ENCODE results near the gene EPC1. TPM values are rescaled to one million over a fixed set of nuclear protein-coding genes. Genes with fewer than 3 reads are reported as not detected.
"Not testable (repeated sequence)": the region's sequence is repeated elsewhere in the genome, so short reads cannot be mapped to it uniquely, and the experiment has no call there.

The EPC1 gene
- total RNA-seq (10 to 100 TPM; 44.5 to 71.5 TPM), polyA plus RNA-seq (ENCODE audit: insufficient read length in 2 of 2) (10 to 100 TPM; 48.5 to 53.5 TPM)
- long read RNA-seq, donor 1, full-length matches to known transcripts: 3 of 3 reads
- long read RNA-seq, donor 1, partial matches to known transcripts: 0 of 3 reads
- long read RNA-seq, donor 1, other reads (novel, unspliced or antisense): 0 of 3 reads
- long read RNA-seq, donor 2, partial matches to known transcripts: 0 of 1 reads
- long read RNA-seq, donor 2, other reads (novel, unspliced or antisense): 0 of 1 reads
- long read RNA-seq, donor 3: 0 reads
- long read RNA-seq, donor 4, partial matches to known transcripts: 14 of 17 reads
- long read RNA-seq, donor 4, other reads (novel, unspliced or antisense): 0 of 17 reads

- DNase-seq (ENCODE audit: low read depth in 4 of 6, low spot score in 6 of 6): peak; percentile 85 to 98 (median 88)
- no peaks in the 10 kb centered on the region for H3K27me3 ChIP-seq (ENCODE audit: control insufficient read depth, insufficient read depth, low read length)
- H3K4me1 ChIP-seq (ENCODE audit: control insufficient read depth, insufficient read depth, low read length): peaks cover 23% of the 10 kb centered on the region
- peaks cover 7% of the 10 kb centered on the region for H3K36me3 ChIP-seq (ENCODE audit: control insufficient read depth, insufficient read depth, low read length)
- no peaks in the 10 kb centered on the region for H3K9me3 ChIP-seq (ENCODE audit: control insufficient read depth, insufficient read depth, low read length)
- H3K4me3 ChIP-seq (ENCODE audit: low read depth, low read length): peak within 1 kb of the TSS; percentile 98
- peak within 1 kb of the TSS; percentile 100 for H3K27ac ChIP-seq (ENCODE audit: low read depth, low read length)
- WGBS (ENCODE audit: insufficient coverage): under 1% methylated on average over 97 of the region's 97 CpGs
Measured at GRCh38 chr10:32346551-32347362, at the start of gene EPC1. EPC1 (minus strand) TSS chr10:32347158; CDS start chr10:32346915, 243 bp downstream.

GRCh38 chr10:32393911-32394310 lies 47.0 kb upstream of the EPC1 start:
- Histone ChIP-seq H3K36me3 (ENCODE audit: control insufficient read depth, insufficient read depth, low read length) (no peaks in the 10 kb centered on the region), H3K9me3 (ENCODE audit: control insufficient read depth, insufficient read depth, low read length) (no peaks in the 10 kb centered on the region), H3K4me1 (ENCODE audit: control insufficient read depth, insufficient read depth, low read length) (no peaks in the 10 kb centered on the region), H3K4me3 (ENCODE audit: low read depth, low read length) (no peak overlapping the region), H3K27me3 (ENCODE audit: control insufficient read depth, insufficient read depth, low read length) (no peaks in the 10 kb centered on the region), H3K27ac (ENCODE audit: low read depth, low read length) (no peak overlapping the region)
- DNase-seq (ENCODE audit: low read depth in 4 of 6, low spot score in 6 of 6): no peak
- WGBS (ENCODE audit: insufficient coverage): 50% methylated on average over 1 of the region's 4 CpGs

DNA sequence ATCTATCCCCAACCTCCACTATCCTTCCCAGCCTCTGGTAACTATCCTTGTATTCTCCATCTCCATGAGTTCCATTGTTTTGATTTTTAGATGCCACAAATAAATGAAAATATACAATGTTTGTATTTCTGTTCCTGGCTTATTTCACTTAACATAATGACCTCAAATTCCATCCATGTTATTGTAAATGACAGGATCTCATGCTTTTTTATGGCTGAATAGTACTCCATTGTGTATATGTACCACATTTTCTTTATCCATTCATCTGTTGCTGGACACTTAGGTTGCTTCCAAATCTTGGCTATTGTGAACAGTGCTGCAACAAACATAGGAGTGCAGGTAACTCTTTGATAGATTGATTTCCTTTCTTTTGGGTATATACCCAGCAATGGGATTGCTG lies 45.3 kb upstream of the EPC1 start:
- not testable (repeated sequence) for H3K27me3 ChIP-seq (ENCODE audit: control insufficient read depth, insufficient read depth, low read length); H3K27ac ChIP-seq (ENCODE audit: low read depth, low read length)

DNA sequence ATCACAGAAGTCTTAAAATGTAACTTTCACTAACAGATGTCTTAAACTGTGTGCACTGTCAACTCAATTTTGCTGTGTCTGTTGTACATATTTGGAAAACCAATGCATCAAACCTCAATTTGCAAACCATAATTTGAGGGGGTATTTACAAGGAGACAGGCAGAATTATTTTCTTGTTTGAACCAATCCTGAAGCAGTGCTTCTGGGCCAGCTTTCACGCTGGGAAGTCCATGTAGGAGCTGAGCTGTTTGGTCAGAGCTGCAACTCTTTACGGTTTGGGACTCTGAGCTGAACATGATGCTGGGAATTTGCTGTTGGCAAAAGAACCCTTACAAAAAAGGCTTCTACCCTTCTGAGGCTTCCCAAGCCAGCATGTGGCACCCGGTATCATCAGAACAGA lies 43.2 kb upstream of the EPC1 start:
- Histone ChIP-seq H3K36me3 (ENCODE audit: control insufficient read depth, insufficient read depth, low read length) (no peaks in the 10 kb centered on the region), H3K9me3 (ENCODE audit: control insufficient read depth, insufficient read depth, low read length) (no peaks in the 10 kb centered on the region), H3K27ac (ENCODE audit: low read depth, low read length) (no peak overlapping the region), H3K4me3 (ENCODE audit: low read depth, low read length) (no peak overlapping the region), H3K27me3 (ENCODE audit: control insufficient read depth, insufficient read depth, low read length) (no peaks in the 10 kb centered on the region), H3K4me1 (ENCODE audit: control insufficient read depth, insufficient read depth, low read length) (no peaks in the 10 kb centered on the region)
- no peak for DNase-seq (ENCODE audit: low read depth in 4 of 6, low spot score in 6 of 6)
- 93% methylated on average over 2 of the region's 3 CpGs for WGBS (ENCODE audit: insufficient coverage)

More for the DNA sequence above, 45.3 kb upstream of the EPC1 start:
- not testable (repeated sequence) for H3K4me1 ChIP-seq (ENCODE audit: control insufficient read depth, insufficient read depth, low read length); DNase-seq (ENCODE audit: low read depth in 4 of 6, low spot score in 6 of 6); H3K4me3 ChIP-seq (ENCODE audit: low read depth, low read length); H3K36me3 ChIP-seq (ENCODE audit: control insufficient read depth, insufficient read depth, low read length); H3K9me3 ChIP-seq (ENCODE audit: control insufficient read depth, insufficient read depth, low read length)

GRCh38 chr10:32388258-32389027 lies 41.5 kb upstream of the EPC1 start:
- Histone ChIP-seq H3K9me3 (ENCODE audit: control insufficient read depth, insufficient read depth, low read length) (no peaks in the 10 kb centered on the region), H3K4me1 (ENCODE audit: control insufficient read depth, insufficient read depth, low read length) (no peaks in the 10 kb centered on the region), H3K27ac (ENCODE audit: low read depth, low read length) (no peak overlapping the region), H3K36me3 (ENCODE audit: control insufficient read depth, insufficient read depth, low read length) (no peaks in the 10 kb centered on the region), H3K4me3 (ENCODE audit: low read depth, low read length) (no peak overlapping the region), H3K27me3 (ENCODE audit: control insufficient read depth, insufficient read depth, low read length) (no peaks in the 10 kb centered on the region)
- no peak for DNase-seq (ENCODE audit: low read depth in 4 of 6, low spot score in 6 of 6)
- WGBS (ENCODE audit: insufficient coverage): no CpG with 5 or more reads among the region's 6 CpGs

GRCh38 chr10:32386623-32387260 lies 39.8 kb upstream of the EPC1 start:
- DNase-seq (ENCODE audit: low read depth in 4 of 6, low spot score in 6 of 6): no peak
- Histone ChIP-seq H3K4me3 (ENCODE audit: low read depth, low read length) (no peak overlapping the region), H3K27me3 (ENCODE audit: control insufficient read depth, insufficient read depth, low read length) (no peaks in the 10 kb centered on the region), H3K27ac (ENCODE audit: low read depth, low read length) (no peak overlapping the region), H3K4me1 (ENCODE audit: control insufficient read depth, insufficient read depth, low read length) (no peaks in the 10 kb centered on the region), H3K9me3 (ENCODE audit: control insufficient read depth, insufficient read depth, low read length) (no peaks in the 10 kb centered on the region), H3K36me3 (ENCODE audit: control insufficient read depth, insufficient read depth, low read length) (no peaks in the 10 kb centered on the region)
- WGBS (ENCODE audit: insufficient coverage): 100% methylated on average over 5 of the region's 7 CpGs

GRCh38 chr10:32384171-32384570 lies 37.2 kb upstream of the EPC1 start:
- no peak for DNase-seq (ENCODE audit: low read depth in 4 of 6, low spot score in 6 of 6)
- Histone ChIP-seq H3K4me1 (ENCODE audit: control insufficient read depth, insufficient read depth, low read length) (no peaks in the 10 kb centered on the region), H3K27me3 (ENCODE audit: control insufficient read depth, insufficient read depth, low read length) (no peaks in the 10 kb centered on the region), H3K27ac (ENCODE audit: low read depth, low read length) (no peak overlapping the region), H3K9me3 (ENCODE audit: control insufficient read depth, insufficient read depth, low read length) (no peaks in the 10 kb centered on the region), H3K36me3 (ENCODE audit: control insufficient read depth, insufficient read depth, low read length) (no peaks in the 10 kb centered on the region), H3K4me3 (ENCODE audit: low read depth, low read length) (no peak overlapping the region)
- 100% methylated on average over 3 of the region's 4 CpGs for WGBS (ENCODE audit: insufficient coverage)

DNA sequence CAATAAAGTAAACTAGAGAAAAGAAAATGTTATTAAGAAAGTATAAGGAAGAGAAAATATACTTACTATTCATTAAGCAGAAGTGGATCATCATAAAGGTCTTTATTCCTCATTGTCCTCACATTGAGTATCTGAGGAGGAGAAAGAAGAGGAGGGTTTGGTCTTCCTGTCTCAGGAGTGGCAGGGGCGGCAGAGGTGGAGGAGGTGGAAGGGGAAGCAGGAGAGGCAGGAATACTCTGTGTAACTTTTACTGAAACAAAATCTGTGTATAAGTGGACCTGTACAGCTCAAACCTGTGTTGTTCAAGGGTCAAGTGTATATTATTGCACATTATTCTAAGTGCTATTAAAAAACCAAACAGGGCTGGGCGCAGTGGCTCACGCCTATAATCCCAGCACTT lies 34.2 kb upstream of the EPC1 start:
- no peak overlapping the region for H3K4me3 ChIP-seq (ENCODE audit: low read depth, low read length)
- no CpG with 5 or more reads among the region's 3 CpGs for WGBS (ENCODE audit: insufficient coverage)
- DNase-seq (ENCODE audit: low read depth in 4 of 6, low spot score in 6 of 6): no peak
- H3K4me1 ChIP-seq (ENCODE audit: control insufficient read depth, insufficient read depth, low read length): no peaks in the 10 kb centered on the region
- no peak overlapping the region for H3K27ac ChIP-seq (ENCODE audit: low read depth, low read length)
- H3K36me3 ChIP-seq (ENCODE audit: control insufficient read depth, insufficient read depth, low read length): no peaks in the 10 kb centered on the region
- H3K27me3 ChIP-seq (ENCODE audit: control insufficient read depth, insufficient read depth, low read length): no peaks in the 10 kb centered on the region
- no peaks in the 10 kb centered on the region for H3K9me3 ChIP-seq (ENCODE audit: control insufficient read depth, insufficient read depth, low read length)

GRCh38 chr10:32379950-32380551 lies 33.1 kb upstream of the EPC1 start:
- Histone ChIP-seq H3K27me3 (ENCODE audit: control insufficient read depth, insufficient read depth, low read length) (no peaks in the 10 kb centered on the region), H3K4me3 (ENCODE audit: low read depth, low read length) (peak overlapping the region; percentile 90), H3K27ac (ENCODE audit: low read depth, low read length) (peak overlapping the region; percentile 93), H3K36me3 (ENCODE audit: control insufficient read depth, insufficient read depth, low read length) (no peaks in the 10 kb centered on the region), H3K9me3 (ENCODE audit: control insufficient read depth, insufficient read depth, low read length) (no peaks in the 10 kb centered on the region), H3K4me1 (ENCODE audit: control insufficient read depth, insufficient read depth, low read length) (no peaks in the 10 kb centered on the region)
- DNase-seq (ENCODE audit: low read depth in 4 of 6, low spot score in 6 of 6): peak in 1 of 6 donors; percentile 10
- no CpG with 5 or more reads among the region's 7 CpGs for WGBS (ENCODE audit: insufficient coverage)
